ENCODE measurements around the gene OR2C1. TPM values are rescaled to one million over a fixed set of nuclear protein-coding genes. Genes with fewer than 3 reads are reported as not detected.

Gene OR2C1
- total RNA-seq, 1 donor from 2014 or later: not detected

DNA sequence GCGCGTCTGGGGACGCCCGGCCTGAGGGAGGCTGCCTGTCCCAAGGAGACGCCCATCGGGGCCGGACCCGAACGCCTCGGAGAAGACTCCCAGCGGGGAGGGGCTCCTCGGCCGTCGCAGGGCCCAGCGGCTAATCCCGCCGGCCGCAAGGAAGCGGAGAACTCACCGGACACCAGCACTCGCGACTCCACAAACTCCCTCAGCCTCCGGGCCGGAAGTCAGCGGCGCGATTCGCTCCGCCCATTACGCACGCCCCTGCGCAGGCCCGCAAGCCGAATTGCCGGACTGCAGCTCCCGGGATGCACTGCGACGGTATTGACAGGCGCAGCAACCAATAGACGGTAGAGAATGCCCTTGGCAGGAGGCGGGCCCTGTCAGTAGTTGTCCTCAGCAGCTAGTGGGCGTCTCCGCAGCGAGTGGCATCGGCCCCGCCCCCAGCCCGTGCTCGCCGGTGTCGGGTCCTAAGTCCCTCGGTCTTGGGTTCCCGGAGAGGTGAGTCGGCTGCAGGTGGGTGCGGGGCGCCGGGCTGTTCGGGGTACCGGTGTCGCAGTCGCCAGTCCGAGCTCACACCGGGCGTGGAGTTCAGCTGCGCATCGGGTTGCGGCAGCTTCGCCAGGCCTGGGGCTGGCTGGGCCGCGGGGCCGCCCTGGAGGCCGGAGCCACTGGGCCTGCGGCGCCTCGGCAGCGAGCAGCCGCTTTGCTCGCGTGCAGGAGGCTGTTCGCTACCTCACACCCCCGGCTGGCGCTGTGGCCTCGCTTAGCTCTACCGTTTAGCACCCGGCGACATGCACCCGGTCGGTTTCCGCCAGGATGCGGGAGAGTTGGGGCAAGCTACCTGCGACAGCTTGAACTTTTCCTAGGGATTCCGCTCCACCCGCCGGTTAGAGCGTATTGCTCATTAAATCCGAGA, 45.3 kb downstream of the OR2C1 start, which contains the start of the genes ZNF174 and ZSCAN32:
Gene ZNF174 (plus strand): TSS at position 437 of the 910 bp plus-strand sequence. CDS start 790 bp downstream, outside the sequence.
Gene ZSCAN32 (minus strand): TSS at position 226 of the 910 bp plus-strand sequence. CDS start 3,447 bp downstream, outside the sequence.
- peak; percentile 100 for ATAC-seq

GRCh38 chr16:3401719-3402397, 46.2 kb downstream of the OR2C1 start:
- no peak for ATAC-seq

Other genes with a start within 250 kb of the OR2C1 start
- 5.6 TPM for gene ZNF205, start 243.3 kb upstream of the OR2C1 start, total RNA-seq
- 9.7 TPM for gene ZNF213, start 220.9 kb upstream of the OR2C1 start, total RNA-seq
- gene OR1F1, start 167.7 kb upstream of the OR2C1 start, total RNA-seq: not detected
- 4.1 TPM for gene ZNF200, start 120.7 kb upstream of the OR2C1 start, total RNA-seq
- gene MEFV, start 99.3 kb upstream of the OR2C1 start, total RNA-seq: 0.52 TPM
- gene ZNF263, start 72.4 kb upstream of the OR2C1 start, total RNA-seq: 9.3 TPM
- 1.1 TPM for gene TIGD7, start 50.5 kb upstream of the OR2C1 start, total RNA-seq
- gene ZNF75A, start 50.4 kb upstream of the OR2C1 start, total RNA-seq: 10.4 TPM
- gene ZSCAN32, start 45.1 kb downstream of the OR2C1 start, total RNA-seq: 5.8 TPM
- 4.0 TPM for gene ZNF174, start 45.3 kb downstream of the OR2C1 start, total RNA-seq
- 1.00 TPM for gene ZNF597, start 87.6 kb downstream of the OR2C1 start, total RNA-seq
- 24.5 TPM for gene NAA60, start 87.8 kb downstream of the OR2C1 start, total RNA-seq
- not detected for gene C16orf90, start 139.6 kb downstream of the OR2C1 start, total RNA-seq
- gene CLUAP1, start 145.1 kb downstream of the OR2C1 start, total RNA-seq: 8.0 TPM
- 0.48 TPM for gene NLRC3, start 221.5 kb downstream of the OR2C1 start, total RNA-seq